ENCODE data around the gene CAPRIN1.

GRCh38 chr11:34033399-34033798 is 18.1 kb upstream of the CAPRIN1 start:
- no peak for TF ChIP-seq CTCF (optimal IDR thresholded peaks at IDR 0.05 in 1 of 3, IDR thresholded peaks at IDR 0.05 in 1 of 3, conservative IDR thresholded peaks at IDR 0.05 in 1 of 3; ENCODE audit: extremely low read depth in 1 of 3, insufficient read depth in 2 of 3, low read length in 3 of 3)
- no peak for TF ChIP-seq EZH2 (IDR thresholded peaks at IDR 0.05; ENCODE audit: low read length)
